ENCODE measurements around the gene MRPS18A. TPM values are rescaled to one million over a fixed set of nuclear protein-coding genes. Genes with fewer than 3 reads are reported as not detected.

MRPS18A gene
- polyA plus RNA-seq, 4 donors, result 51.2 to 107 (median 65.1) TPM

DNA sequence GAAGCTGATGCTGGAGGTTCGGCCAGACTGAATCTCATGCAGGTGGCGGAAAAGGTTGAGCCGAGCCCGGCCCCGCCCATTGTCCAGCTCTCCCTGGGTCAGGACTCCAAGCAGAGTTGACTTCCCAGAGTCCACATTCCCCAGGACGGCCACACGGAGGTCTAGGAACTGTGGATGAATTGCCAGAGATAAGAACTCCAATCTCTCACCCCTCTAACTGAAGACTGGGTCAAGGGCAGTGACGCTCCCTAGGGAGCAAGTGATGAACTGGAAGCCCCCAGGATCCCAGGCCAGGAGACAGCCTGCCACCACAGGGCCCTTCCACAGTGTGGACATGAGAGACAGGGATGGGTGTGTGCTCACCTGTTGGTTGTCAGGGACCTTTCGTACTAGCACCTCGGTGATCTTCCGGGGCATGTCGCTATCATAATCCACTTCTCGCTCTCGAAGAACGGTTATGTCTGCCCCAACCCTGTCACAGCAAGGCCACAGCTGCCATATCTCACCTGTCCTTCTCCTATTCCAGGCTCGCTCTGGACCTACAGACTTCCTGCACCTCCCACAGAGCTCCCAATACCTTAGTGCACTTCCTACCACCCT lies 62.1 kb downstream of the MRPS18A start:
- H3K36me3 ChIP-seq (ENCODE audit: control insufficient read depth in 3 of 3, insufficient read depth in 2 of 3, low read depth in 1 of 3, low read length in 3 of 3), result peaks cover 4 to 68% (median 16%) of the 10 kb centered on the region in 3 donors
- no peak for DNase-seq
- H3K27ac ChIP-seq (ENCODE audit: low read depth in 1 of 3, low read length in 2 of 3), result no peak overlapping the region
- H3K27me3 ChIP-seq (ENCODE audit: control insufficient read depth in 3 of 3, insufficient read depth in 3 of 3, low read length in 3 of 3), result no peaks in the 10 kb centered on the region
- H3K9me3 ChIP-seq (ENCODE audit: control insufficient read depth in 2 of 2, insufficient read depth in 1 of 2, low read depth in 1 of 2, low read length in 1 of 2), result no peaks in the 10 kb centered on the region
- peaks cover 0 to 19% (median 6%) of the 10 kb centered on the region in 3 donors for H3K4me1 ChIP-seq (ENCODE audit: control insufficient read depth in 3 of 3, insufficient read depth in 2 of 3, low read depth in 1 of 3, low read length in 2 of 3)
- WGBS, 3 donors, result 87 to 93% (median 93%) methylated on average over 16 of the region's 16 CpGs
- no peak overlapping the region for H3K4me3 ChIP-seq (ENCODE audit: low read depth in 1 of 3, low read length in 3 of 3)
- no peak for FAIRE-seq

DNA sequence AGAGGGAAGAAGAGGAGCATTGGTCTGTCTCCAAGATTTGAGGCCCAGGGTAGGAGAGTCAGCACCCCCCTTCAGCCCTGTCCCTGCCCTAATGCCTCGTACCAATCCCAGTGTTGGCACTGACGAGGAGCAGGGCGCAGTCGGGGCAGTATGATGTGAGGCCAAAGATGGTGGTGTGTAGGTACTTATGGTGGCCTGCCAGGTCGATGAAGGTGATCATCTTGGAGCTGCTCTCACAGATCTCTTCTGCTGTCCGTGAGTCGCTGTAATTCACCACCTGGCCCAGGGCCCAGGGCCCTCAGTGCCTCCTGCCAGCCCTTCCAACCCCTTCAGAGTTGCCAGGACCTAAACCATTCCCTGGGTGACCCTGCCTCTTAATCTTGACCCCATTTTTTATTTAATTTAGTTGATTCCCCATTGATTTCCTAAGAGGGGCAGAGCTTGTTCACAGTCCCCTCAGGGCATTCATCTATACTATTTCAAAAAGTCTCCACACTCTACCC lies 62.8 kb downstream of the MRPS18A start:
- Histone ChIP-seq H3K36me3 (ENCODE audit: control insufficient read depth in 3 of 3, insufficient read depth in 2 of 3, low read depth in 1 of 3, low read length in 3 of 3) (peaks cover 4 to 71% (median 16%) of the 10 kb centered on the region in 3 donors), H3K4me1 (ENCODE audit: control insufficient read depth in 3 of 3, insufficient read depth in 2 of 3, low read depth in 1 of 3, low read length in 2 of 3) (peaks cover 0 to 14% (median 6%) of the 10 kb centered on the region in 3 donors), H3K9me3 (ENCODE audit: control insufficient read depth in 2 of 2, insufficient read depth in 1 of 2, low read depth in 1 of 2, low read length in 1 of 2) (no peaks in the 10 kb centered on the region), H3K4me3 (ENCODE audit: low read depth in 1 of 3, low read length in 3 of 3) (no peak overlapping the region), H3K27ac (ENCODE audit: low read depth in 1 of 3, low read length in 2 of 3) (no peak overlapping the region), H3K27me3 (ENCODE audit: control insufficient read depth in 3 of 3, insufficient read depth in 3 of 3, low read length in 3 of 3) (no peaks in the 10 kb centered on the region)
- DNase-seq (no peak), FAIRE-seq (no peak)
- 83 to 94% (median 93%) methylated on average over 7 of the region's 7 CpGs for WGBS, 3 donors

DNA sequence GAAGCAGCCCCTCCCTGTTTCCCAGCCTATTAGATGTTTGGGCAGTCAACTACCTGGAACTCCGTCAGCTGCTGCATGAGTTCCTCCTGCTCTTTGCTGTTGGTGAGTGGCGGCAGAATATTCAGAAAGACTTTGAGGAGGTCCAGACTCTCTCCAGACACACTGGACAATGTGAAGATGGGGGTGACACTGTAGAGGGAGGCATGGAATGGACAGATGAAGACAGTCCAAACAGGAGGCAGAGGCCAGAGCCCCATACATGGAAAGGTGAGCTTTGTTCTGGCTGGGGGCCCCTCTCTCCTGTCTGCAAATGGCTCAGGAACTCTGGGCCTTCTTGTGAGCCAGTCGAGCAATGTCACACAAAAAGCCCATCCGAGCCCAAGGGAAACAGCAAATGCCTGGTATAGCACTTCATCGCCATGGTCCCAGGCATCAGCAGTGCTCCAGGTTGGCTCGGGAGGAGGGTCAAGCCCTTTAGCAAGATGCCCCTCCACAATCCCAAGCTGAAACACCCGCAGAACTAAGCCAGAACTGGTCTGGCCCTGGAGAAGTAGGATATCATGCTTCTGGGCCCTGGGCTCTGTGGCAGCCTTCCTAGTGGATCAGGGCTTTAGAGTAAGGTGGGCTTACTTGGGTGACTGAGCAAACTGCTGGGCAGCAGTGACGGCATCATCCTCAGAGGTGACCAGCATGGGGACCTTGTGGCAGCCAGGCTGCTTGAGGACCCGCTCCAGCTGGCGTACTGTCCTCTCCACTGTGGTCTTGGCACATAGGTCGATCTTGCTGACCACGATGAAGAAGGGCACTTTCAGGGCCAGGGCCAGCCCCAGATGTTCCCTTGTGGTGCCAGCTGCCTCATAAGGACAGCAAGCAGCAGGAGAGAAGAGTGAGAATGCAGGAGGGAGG lies 63.5 kb downstream of the MRPS18A start:
- 91 to 94% (median 92%) methylated on average over 12 of the region's 12 CpGs for WGBS, 3 donors
- no peak for FAIRE-seq
- Histone ChIP-seq H3K27me3 (ENCODE audit: control insufficient read depth in 3 of 3, insufficient read depth in 3 of 3, low read length in 3 of 3) (no peaks in the 10 kb centered on the region), H3K4me3 (ENCODE audit: low read depth in 1 of 3, low read length in 3 of 3) (no peak overlapping the region), H3K36me3 (ENCODE audit: control insufficient read depth in 3 of 3, insufficient read depth in 2 of 3, low read depth in 1 of 3, low read length in 3 of 3) (peaks cover 4 to 72% (median 16%) of the 10 kb centered on the region in 3 donors), H3K27ac (ENCODE audit: low read depth in 1 of 3, low read length in 2 of 3) (no peak overlapping the region), H3K4me1 (ENCODE audit: control insufficient read depth in 3 of 3, insufficient read depth in 2 of 3, low read depth in 1 of 3, low read length in 2 of 3) (peaks cover 0 to 14% (median 6%) of the 10 kb centered on the region in 3 donors), H3K9me3 (ENCODE audit: control insufficient read depth in 2 of 2, insufficient read depth in 1 of 2, low read depth in 1 of 2, low read length in 1 of 2) (no peaks in the 10 kb centered on the region)
- DNase-seq, result no peak

DNA sequence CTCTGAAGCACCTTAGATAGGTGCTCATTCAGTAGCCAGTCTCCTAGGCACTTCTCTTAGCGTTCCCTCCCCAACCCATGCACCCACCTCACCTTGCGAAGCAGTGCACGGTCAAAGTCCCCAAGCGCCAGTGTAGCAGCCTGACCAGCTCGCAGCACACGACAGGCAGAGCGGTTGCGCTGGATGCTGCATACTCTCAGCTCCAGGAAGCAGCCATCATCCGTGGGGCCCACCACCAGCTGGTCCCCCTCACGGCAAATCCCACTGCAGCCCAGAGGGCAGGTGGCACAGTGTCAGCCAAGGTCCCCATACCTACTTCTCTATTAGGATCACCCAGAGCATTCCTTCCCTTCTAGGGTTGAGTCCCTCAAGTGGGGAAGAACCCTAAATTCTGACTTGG lies 65.0 kb downstream of the MRPS18A start:
- Histone ChIP-seq H3K27me3 (ENCODE audit: control insufficient read depth in 3 of 3, insufficient read depth in 3 of 3, low read length in 3 of 3) (no peaks in the 10 kb centered on the region), H3K36me3 (ENCODE audit: control insufficient read depth in 3 of 3, insufficient read depth in 2 of 3, low read depth in 1 of 3, low read length in 3 of 3) (peaks cover 4 to 79% (median 16%) of the 10 kb centered on the region in 3 donors)
- FAIRE-seq, result no peak

DNA sequence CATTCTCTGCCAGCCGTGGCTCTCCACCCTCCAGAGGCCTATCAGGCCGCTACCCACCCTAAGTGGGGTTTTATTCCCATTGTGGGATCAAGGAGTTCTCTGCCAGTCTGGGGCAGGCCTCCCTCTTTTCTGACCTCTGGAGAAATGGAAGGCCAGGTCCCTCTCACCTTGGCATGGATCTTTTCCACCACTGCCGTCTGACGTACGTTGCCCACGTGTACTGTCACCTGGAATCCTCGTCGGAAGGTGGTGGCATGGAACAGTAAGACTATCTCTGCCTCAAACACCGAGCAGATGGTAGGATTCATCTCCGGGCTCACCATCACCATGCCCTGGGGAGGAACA lies 65.8 kb downstream of the MRPS18A start:
- H3K27me3 ChIP-seq (ENCODE audit: control insufficient read depth in 3 of 3, insufficient read depth in 3 of 3, low read length in 3 of 3), result no peaks in the 10 kb centered on the region
- no peaks in the 10 kb centered on the region for H3K9me3 ChIP-seq (ENCODE audit: control insufficient read depth in 2 of 2, insufficient read depth in 1 of 2, low read depth in 1 of 2, low read length in 1 of 2)
- H3K4me1 ChIP-seq (ENCODE audit: control insufficient read depth in 3 of 3, insufficient read depth in 2 of 3, low read depth in 1 of 3, low read length in 2 of 3), result peaks cover 0 to 2% (median 0%) of the 10 kb centered on the region in 3 donors
- WGBS, 3 donors, result 93 to 95% (median 93%) methylated on average over 10 of the region's 10 CpGs
- H3K27ac ChIP-seq (ENCODE audit: low read depth in 1 of 3, low read length in 2 of 3), result no peak overlapping the region
- FAIRE-seq (no peak), DNase-seq (no peak)
- H3K36me3 ChIP-seq (ENCODE audit: control insufficient read depth in 3 of 3, insufficient read depth in 2 of 3, low read depth in 1 of 3, low read length in 3 of 3), result peaks cover 4 to 76% (median 16%) of the 10 kb centered on the region in 3 donors
- H3K4me3 ChIP-seq (ENCODE audit: low read depth in 1 of 3, low read length in 3 of 3), result no peak overlapping the region

More for the DNA sequence above, 65.0 kb downstream of the MRPS18A start:
- WGBS, 3 donors, result 95 to 96% (median 95%) methylated on average over 10 of the region's 10 CpGs
- Histone ChIP-seq H3K27ac (ENCODE audit: low read depth in 1 of 3, low read length in 2 of 3) (no peak overlapping the region), H3K9me3 (ENCODE audit: control insufficient read depth in 2 of 2, insufficient read depth in 1 of 2, low read depth in 1 of 2, low read length in 1 of 2) (no peaks in the 10 kb centered on the region), H3K4me3 (ENCODE audit: low read depth in 1 of 3, low read length in 3 of 3) (no peak overlapping the region), H3K4me1 (ENCODE audit: control insufficient read depth in 3 of 3, insufficient read depth in 2 of 3, low read depth in 1 of 3, low read length in 2 of 3) (peaks cover 0 to 9% (median 3%) of the 10 kb centered on the region in 3 donors)
- no peak for DNase-seq

Other genes with a start within 250 kb of the MRPS18A start
- 1 to 10 TPM in 1 of 4 donors, under 1 TPM in 1, not detected in 2; 0.72 to 1.3 TPM for gene DLK2, start 232.2 kb downstream of the MRPS18A start, polyA plus RNA-seq
- 10 to 100 TPM; 17.2 to 34.5 (median 29.8) TPM for gene TJAP1, start 210.2 kb downstream of the MRPS18A start, polyA plus RNA-seq
- under 1 TPM; 0.22 to 0.54 (median 0.38) TPM for gene LRRC73, start 177.4 kb downstream of the MRPS18A start, polyA plus RNA-seq
- 100 to 1,000 TPM in 1 of 4 donors, 10 to 100 TPM in 3; 49.0 to 121 (median 71.8) TPM for gene YIPF3, start 170.9 kb downstream of the MRPS18A start, polyA plus RNA-seq
- 10 to 100 TPM in 3 of 4 donors, 1 to 10 TPM in 1; 10.0 to 38.7 (median 23.7) TPM for gene POLR1C, start 170.7 kb downstream of the MRPS18A start, polyA plus RNA-seq
- gene XPO5, start 111.8 kb downstream of the MRPS18A start, polyA plus RNA-seq, result 10 to 100 TPM in 2 of 4 donors, 1 to 10 TPM in 2; 5.1 to 26.0 (median 8.8) TPM
- 1 to 10 TPM; 2.0 to 8.8 (median 3.1) TPM for gene POLH, start 111.6 kb downstream of the MRPS18A start, polyA plus RNA-seq
- gene GTPBP2, start 58.5 kb downstream of the MRPS18A start, polyA plus RNA-seq, result 10 to 100 TPM; 33.7 to 81.6 (median 45.7) TPM
- 10 to 100 TPM; 29.1 to 59.4 (median 46.3) TPM for gene MAD2L1BP, start 52.0 kb downstream of the MRPS18A start, polyA plus RNA-seq
- 1 to 10 TPM in 1 of 4 donors, under 1 TPM in 3; 0.42 to 1.1 (median 0.76) TPM for gene RSPH9, start 42.8 kb downstream of the MRPS18A start, polyA plus RNA-seq
- 100 to 1,000 TPM; 100 to 162 (median 126) TPM for gene VEGFA, start 82.4 kb upstream of the MRPS18A start, polyA plus RNA-seq

Measured in small intestine (tissue), 7 donors.